NCI-H2081 (cell line): ENCODE measurements around the gene CRB2.
A peak's percentile ranks its signal among the peaks of the same experiment; 100 is the strongest.

Experiments
- DNase-seq, 2 experiments: peaks; one replicate each; lab custom pipeline; 2025; lab: John Stamatoyannopoulos, UW

Gene CRB2

DNA sequence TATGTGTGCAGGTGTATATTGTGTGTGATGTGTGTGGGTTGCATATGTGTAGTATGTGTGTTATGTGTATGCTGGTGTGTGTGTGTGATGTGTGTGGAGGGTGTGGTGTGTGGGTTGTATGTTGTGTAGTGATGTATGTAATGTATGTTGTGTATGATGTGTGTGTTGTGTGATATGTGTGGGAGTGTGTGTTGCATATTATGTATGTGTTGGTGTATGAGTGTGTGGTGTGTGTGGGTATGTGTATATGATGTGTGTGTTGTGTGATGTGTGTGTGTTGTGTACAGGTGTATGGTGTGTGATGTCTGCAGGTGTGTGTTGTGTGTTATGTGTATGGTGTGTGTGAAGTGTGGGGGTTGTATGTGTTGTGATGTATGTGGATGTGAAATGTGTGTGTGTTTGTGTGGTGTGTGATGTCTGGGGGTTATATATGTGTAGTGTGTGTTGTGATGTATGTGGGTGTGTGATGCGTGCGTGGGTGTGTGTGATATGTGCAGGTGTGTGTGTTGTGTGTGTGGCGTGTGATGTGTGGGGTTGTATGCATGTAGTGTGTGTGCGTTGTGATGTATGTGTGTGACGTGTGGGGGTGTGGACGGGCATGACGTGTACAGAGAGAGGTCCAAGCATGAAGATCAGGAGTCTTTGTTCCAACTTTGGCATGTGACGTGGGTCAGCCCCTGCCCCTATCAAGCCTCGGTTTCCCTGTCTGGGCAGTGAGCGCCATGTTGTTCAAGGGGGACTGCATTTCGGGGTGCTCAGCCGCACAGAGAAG is 8.5 kb upstream of the CRB2 start:
- no peak for DNase-seq

DNA sequence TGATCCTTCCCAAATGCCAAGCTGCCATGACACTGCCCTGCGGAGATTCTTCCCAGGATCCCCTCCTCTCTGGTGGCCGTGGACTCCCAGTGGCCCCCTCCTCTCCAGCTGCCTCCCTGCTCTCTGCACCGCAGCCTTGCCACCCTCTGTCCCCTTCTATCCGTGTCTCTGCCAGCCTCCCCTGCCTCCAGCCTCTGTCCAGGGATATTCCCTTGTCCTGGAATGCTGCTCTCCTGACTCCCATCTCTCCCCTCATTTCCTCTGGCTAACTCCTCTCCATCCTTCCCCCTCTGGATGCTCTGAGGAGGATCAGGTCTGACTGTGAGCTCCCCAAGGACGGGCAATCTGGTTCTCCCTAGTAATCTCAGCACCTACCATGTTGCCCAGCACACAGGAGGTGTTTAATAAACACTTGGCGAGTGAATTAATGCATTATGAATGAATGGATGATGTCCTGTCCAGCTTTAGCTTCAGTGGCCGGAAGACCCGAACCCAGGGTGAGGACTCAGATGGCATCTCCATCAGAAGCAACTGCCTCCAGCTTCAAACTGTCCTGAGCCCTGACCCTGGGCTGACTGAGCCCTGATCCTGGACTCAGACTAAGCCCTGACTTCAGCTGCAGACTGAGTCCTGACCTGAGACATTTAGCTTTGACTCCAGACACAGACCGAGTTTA is 7.5 kb upstream of the CRB2 start:
- no peak for DNase-seq

DNA sequence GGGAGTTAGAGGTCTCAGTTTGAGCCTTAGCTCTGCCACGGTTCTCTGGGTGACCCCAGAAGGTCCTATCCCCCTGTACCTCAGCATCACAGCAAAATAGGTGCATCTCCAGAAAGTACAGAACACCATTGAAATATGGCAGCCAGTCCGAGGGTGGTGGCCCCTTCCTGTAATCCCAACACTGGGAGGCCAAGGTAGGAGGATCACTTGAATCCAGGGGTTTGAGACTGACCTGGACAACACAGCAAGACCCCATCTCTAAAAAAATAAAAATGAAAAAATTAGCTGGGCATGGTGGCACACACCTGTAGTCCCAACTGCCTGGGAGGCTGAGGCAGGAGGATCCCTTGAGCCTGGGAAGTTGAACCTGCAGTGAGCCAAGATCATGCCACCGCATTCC is 7.0 kb upstream of the CRB2 start:
- no peak for DNase-seq

DNA sequence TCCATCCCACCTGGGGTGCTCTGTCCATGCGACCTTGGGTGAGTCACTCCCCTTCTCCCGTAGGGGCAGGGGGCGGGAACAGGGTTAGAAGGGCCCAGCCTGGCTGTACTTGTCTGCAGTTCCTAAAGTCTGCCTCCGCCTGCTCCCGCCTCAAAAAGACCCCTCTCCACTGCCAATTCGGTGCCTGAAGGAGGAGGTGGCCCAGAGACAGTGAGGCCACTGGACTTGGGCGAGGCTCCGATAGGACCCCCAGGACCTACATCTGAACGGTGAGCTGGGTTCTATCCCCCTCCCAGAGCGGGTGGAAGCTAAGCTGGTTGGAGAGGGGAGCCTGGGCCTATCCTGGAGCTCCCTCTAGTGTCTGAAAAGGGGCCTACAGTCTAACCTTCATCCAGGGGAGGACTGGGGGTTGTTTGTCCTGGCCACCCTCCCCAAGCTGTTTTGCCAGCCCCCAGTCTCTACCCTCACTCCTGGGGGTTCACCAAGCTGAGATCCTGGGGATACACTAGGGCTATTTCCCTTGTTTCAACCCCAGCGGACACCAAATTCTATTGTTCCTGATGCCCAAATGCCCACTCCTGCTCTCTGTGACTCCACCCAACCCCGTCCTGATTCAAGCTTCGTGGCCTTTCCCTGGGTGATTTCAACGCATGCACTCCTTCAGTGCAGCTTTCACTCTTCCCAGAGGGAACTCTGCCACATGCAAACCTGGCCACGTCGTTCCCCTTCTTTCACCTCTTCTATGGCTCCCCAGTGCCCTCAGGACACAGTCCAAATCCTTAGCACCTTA is 6.1 kb upstream of the CRB2 start:
- DNase-seq: peak; percentile 52 to 61

DNA sequence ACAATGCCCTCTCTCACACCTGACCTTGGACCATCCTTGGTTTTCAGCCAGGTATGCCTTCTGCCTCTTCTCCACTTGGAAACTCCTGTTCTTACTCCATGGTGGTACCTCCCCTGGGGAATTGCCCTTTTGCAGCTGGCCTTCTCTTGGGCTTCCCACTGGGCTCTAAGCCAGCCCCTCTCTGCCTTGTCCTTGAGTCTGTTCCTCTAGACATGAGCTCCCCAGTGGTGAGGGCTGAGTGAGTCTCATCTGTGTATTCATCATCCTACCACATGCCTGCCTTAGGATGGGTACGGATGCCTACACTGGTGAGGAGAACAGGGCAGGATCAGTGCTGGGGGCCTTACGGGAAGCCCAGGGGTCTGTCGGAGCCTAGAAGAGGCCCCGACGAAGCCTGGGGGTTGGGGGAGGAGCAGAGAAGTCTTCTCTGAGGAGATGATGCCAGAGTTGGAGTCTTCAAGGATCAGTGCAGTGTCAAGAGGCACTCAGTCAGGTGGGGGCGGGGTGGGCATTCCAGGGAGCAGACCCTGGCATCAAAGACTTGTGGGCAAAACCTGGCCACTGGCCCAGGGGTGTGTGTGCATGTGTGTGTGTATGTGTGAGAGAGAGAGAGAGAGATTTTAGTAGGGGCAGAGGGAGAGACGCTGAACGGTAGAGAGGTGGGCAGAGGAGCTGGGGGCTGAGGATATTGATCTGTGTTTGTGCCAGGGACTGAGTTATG is 5.2 kb upstream of the CRB2 start:
- DNase-seq: no peak

DNA sequence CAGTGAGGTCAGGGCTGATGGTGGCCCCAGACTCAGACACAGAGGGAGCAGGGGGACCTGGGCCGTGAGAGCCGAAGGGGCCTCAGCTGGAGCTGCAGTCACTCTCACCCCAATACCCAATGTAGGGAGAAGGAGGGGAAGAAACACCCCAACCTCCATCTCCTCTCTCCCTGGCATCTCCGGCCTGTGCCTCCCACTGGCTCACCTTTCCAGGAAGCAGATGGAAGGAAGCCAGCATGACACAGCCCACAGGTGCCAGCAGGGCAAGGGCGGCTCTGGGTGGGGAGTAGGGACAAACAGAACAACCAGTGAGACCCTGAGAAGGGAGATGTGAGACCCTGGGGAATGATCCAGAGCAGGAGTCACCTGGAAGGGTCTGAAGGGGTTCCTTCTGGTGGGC is 3.0 kb upstream of the CRB2 start:
- DNase-seq: no peak

DNA sequence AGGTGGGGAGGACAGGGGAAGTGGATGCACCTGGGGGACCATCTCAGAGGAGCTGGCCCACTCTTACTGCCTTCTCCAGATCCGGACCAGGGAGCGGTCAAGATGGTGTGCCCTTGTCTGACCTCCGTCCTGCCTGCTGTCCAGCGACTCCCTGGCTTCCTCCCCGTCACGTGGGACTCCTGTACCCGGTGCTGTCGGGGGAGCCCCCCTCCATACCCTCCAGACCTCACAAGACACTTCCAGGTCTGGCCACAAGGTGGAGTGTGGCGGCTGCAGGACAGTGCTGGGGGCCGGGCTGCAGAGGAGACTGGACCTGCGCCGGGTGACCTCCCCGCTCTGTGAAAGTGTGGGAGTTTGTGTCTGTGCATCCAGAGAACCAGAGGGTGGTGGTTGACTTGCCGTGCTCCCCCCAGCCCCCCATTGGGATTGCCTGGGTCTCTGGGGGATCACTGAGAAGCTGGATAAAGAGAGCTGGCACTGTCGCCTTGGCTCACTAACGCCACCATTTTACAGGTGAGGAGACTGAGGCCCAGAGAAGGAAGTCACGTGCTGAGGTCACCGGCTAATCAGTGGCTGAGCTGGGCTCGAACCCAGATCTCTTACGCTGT is 1.9 kb upstream of the CRB2 start:
- DNase-seq: peak; percentile 40 to 61

DNA sequence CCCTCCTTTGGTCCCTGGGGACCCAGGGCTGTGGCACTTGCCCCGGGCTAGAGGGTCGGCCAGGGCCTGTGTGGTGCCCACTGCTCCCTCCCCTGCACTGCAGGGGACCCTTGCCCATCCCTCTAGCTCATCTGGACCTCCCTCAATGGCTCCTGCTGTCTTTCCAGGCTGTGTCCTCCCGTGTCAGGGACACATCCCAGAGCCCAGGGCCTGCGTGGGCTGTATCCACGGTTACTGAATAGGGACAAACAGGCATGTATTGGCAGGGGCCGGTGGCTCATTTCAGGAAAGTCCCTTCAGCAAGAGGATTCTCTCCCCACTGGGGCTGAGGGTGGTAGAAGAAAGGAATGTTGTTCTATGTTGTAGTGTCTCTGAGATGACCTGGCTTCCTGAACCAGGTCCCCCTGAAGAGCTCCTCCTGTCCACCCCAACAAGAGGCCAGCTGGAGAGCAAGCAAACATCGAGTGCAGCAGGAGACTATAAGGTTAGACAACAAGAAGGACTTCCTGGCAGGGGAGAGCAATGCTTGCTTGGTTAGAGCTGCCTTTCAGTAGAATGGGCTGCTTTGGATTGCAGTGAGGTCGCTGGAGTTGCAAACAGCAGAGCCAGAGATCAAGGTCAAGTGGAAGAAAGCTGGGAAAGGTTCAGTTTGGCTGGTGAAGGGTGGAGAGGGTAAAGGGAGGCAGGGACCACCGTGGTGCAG is 1.0 kb upstream of the CRB2 start:
- DNase-seq: no peak

DNA sequence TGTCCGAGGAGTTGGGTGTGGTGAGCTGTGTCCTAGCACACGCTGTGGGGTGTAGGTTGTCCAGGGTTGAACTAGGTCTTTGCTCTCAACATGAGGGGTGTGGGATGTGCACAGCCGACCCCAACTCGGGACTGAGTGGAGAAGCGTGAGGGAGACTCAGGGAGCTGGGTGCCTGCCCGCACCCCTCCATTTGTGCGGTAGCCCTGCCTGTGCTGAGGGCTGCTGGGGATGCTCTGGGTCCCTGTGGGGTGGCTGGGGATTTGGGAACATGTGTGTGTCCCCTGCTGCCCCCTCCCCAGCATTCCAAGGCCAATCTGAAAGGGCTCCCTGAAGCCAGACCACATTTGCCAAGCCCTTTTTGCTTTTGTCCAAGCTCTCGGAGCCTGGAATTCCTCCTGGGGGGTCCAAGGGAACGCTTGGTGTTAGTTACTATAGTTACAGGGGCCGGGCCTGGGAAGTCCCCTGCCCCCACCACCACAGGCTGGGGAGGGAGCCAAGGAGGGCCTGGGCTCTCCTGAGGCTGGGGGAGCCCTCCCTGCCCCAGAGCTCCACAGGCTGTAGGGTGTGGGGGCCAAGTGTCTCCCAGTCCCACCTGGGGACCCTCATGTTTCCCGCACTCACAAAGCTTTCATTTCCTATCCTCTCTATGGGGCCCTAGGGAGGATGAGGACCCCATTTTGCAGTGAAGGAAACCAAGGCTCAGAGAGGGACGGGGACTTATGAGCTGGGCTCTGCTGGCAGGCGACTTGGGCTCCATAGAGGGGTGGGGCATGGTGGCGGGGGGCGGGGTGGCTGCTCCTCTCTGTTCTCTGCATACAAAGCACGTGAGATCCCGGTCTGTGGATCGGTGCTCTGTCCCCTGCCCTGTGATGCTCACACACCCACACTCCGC is 1.1 kb downstream of the CRB2 start:
- no peak for DNase-seq

DNA sequence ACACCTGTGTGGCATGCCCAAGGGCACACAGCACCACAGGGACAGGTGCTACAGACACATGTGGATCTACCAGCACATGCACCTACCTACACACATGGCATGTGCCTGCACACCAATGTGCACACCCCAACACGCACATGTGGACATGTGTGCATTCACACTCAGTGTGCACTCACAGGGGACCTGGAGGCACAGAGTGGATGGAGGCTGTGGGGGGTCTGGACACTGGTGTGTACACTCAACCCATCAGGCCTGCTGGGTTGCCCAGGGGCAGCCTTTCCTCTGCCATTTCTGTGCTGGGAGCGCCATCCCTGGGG is 1.7 kb downstream of the CRB2 start:
- no peak for DNase-seq

DNA sequence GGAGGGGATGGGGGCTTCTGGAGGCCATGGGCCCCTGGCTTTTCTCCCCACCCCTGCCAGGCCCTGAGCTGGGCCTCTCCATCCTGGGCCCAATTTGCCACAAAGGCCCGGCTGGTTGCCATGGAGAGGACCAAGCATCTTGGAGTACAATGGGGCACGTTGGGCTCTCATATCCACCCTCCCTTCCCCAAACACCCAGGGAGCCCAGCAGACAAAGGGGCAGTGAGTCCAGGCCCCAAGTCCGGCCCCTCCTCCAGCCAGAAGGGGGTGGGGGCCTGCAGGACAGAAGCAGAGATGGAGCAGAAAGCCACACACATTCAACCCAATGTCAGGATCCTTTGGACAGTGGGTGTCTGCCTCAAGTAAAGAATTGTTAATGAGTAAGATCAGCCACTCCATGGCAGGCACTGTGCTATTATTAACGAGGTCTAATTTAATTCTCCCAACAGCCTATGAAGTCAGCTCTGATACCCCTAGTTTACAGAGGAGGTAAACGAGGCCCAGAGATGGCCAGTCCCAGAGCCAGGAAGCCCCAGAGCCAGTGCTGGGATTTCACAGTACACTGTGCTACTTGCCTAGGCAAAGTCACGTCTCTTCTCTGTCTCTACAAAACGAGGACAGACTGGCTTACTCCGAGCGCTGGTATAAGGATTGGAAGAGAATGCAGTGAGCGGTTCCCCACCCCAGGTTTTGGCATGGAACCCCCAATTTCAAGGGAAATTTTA is 2.3 kb downstream of the CRB2 start:
- DNase-seq: no peak

DNA sequence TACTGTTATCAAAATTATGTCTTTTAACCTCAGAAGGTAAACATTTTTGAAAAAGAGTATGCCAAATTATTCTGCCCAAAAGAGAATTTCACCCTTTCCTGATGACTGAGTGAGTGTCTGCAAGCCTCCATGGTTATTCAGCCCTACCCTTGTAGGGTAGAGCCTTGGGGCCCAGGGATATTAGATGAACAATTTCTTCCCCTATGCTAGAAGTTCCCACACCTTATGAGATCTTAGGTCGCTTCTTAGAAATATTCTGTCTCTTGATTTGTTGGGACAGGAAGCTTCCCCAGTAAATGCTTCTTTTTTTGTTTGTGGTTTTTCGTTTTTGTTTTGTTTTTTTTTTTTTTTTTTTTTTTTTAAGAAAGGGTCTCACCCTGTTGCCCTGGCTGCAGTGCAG is 3.1 kb downstream of the CRB2 start:
- no peak for DNase-seq

DNA sequence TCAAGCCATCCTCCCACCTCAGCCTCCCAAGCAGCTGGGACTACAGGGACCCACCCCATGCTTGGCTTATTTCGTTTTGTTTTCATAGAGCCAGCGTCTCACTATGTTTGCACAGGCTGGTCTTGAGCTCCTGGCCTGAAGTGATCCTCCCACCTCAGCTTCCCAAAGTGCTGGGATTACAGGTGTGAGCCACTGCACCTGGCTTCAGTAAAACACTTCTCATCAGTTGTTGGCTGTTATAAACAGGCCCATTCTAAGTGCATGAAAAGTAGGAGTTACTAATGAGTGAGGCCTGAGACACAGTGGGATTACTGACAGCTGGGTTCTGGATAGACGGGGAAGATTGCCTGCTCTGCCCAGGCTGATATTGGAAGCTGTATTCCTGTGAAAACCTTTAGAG is 3.5 kb downstream of the CRB2 start:
- peak in 1 of 2 experiments; percentile 32 for DNase-seq

DNA sequence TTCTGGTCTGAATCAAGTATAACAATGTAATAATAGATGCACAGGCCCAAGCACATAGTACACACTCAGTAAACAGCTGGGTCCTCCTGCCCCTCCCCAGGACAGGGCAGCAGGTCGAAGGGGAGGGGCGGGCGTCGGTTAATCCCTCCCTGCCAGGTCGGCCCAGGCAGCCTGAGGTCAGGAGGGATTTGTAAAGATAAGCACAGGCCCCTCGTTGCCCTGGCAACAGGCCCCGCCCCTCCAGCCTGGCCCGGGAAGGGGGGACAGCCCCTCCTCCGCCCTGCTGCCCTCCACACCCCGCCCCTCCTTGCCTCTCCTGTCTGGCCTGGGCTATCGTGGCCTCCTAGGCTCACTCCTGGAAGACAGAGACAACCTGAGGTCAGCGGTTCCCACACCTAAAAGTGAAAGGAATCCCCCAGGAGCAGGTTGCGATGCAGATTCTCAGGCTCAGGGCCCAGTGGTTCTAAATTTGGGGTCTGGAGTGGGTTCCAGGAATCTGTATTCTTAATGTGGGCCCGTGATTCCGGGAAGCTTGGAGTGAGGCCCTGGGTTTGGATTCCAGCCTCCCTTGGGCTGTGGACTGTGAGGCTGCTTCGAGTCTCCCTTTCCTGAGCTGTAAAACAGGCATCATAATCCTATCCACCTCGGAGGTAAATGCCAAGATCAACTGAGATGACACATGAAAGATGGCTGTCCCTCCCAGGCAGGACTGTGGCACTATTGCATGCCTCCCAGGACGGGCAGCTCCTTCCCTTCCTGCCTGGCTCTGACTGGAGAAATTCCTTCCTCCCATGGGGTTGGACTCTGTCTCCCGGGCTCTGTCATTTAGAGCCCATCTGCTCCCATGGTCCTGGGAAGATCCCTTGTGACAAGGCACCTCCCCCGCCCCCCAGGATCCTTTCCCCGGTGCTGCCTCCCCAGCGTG is 4.4 kb downstream of the CRB2 start:
- no peak for DNase-seq

DNA sequence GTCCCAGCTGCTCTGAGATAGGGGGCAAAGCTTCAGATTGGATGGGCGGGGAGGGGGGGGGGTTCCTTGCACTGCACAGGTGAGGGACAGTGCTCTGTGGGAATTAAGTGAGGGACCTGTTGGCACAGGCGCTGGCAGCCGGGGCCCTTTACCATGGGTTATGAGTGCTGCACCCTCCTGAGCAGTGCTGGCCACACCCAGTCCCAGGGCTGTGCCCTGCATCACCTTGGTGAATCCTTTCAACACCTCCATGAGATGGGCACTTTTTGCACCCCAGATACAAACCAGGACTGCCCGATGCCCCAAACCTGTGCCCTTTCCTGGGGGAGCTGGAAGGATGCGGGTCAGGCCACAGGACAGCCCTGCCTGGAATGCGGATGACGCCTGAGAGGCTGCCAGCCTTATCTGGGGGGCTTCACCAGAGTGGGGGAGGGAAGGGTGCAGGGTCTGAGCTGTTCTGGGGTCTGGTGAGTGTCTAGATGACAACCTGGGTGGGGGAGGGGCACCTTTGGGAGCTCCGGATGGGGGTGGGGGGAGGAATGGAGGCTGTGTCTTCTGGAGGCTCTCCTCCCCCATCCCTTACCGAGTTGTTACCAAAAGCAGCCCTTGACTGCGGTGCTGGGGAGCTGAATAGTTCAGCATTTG is 5.2 kb downstream of the CRB2 start:
- no peak for DNase-seq

DNA sequence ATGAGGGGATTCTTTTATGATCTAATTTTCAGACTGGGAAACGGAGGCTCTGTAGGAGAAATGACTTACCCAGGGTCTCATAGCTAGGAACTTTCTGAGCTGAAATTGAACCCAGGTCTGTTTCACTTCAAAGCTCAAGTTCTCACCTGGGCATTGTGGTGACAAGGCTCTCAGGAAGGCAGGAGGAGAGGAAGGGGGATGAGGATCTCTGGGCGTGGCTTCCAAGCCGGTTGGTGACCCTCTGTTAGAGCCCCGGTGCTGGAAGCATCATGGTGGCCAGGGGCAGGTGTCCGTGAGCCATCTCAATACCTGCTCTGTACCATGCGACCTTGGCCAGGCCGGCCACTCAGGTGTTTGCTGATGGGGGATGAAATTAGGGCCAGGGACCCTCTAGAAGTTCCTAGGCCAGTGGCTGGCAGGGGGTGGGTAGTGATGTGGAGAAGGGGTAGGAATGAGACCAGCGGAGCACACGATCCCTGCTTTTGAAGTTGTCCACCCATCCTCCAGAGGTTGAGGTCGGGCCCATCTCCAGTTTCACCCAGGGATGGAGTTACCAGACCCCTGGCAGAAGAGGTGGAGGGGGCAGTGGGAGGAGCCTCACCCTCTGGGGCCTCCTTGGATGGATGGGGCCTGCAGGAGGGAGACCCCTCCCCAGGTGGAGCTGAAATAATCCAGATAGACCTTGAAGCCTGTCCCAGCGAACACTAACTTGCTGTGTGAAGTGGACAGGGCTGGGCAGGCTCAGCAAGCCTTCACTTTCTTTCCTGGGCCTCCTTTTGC is 5.9 kb downstream of the CRB2 start:
- DNase-seq: no peak

DNA sequence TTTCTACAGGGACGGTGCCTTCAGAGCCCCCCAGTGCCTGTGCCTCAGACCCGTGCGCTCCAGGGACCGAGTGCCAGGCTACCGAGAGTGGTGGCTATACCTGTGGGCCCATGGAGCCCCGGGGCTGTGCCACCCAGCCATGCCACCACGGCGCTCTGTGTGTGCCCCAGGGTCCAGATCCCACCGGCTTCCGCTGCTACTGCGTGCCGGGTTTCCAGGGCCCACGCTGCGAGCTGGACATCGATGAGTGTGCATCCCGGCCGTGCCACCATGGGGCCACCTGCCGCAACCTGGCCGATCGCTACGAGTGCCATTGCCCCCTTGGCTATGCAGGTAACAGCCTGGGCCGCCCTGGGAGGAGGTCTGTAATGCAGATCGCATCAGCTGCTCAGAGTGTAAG is 6.9 kb downstream of the CRB2 start:
- no peak for DNase-seq
